HG02678 (cell line): ENCODE data around the gene PRKCD.

ENCODE experiments used
- ATAC-seq: cut with Tn5 transposase; IDR thresholded peaks from one replicate; pipeline ENCODE4 v1.9.1; 2021; ENCODE audit warnings: mild to moderate bottlenecking, moderate library complexity; ENCODE audit not compliant: unreplicated experiment

PRKCD gene

DNA sequence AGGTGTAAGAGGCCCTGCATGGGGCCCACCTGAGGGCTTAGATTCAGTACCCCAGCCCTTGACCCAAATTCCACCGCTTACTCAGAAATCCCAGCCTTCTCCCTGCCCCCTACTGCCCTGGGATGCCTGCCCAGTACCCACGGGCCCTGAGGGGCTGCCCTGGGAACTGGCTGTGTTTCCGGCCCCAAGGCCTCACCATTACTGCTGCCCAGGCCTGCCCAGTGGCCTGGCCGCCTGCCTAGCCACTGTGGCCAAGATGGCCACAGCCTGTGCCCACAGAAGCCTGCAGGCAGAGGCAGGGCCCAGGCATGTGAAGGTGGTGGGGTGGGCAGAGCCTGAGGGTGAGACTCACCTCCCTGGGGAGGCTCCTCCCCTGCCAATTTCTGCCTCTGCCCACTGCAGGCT lies 6.1 kb upstream of the PRKCD start:
- ATAC-seq: no peak

DNA sequence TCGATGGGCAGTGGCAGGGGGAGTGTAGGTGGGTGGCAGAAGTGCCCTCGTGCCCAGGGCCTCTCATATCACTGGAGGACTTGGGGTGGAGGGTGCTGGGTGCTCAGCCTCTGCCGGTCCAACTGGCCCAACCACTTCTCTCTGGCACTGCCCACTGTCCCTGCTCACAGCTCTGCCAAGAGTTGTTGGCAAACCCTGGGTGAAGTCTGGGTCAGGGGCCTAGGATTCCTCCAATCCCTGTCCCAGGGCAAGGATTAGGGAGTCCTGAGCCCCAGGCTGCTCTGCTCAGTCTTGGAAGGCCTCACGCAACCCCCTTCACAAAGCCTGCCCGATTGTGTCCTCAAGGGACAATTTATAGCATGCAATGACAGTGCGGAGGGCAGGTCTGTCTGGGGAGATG lies 5.2 kb upstream of the PRKCD start:
- no peak for ATAC-seq

DNA sequence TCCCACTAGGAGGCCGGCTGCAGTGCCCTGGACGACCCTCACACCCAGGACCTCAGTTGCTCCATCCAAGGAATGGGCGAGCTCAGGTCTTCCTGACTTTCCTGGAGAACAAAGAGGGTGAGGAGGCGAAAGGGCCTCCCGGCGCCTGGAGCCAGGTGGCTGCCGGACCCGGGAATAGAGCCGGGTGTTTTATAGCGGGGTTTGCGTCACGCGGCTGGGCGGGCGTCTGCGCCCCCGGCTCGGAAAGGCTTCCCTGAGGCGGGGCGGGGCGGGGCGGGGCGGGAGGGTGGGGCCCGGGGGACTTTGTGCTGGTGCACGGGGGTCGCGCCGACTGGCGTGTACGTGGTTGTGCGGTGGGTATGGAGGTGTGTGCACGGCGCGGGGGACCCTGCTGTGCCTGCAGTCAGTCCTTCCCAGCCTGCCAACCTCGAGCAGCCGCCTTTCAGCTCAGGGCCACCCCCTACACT lies 4.6 kb upstream of the PRKCD start:
- ATAC-seq: no peak

DNA sequence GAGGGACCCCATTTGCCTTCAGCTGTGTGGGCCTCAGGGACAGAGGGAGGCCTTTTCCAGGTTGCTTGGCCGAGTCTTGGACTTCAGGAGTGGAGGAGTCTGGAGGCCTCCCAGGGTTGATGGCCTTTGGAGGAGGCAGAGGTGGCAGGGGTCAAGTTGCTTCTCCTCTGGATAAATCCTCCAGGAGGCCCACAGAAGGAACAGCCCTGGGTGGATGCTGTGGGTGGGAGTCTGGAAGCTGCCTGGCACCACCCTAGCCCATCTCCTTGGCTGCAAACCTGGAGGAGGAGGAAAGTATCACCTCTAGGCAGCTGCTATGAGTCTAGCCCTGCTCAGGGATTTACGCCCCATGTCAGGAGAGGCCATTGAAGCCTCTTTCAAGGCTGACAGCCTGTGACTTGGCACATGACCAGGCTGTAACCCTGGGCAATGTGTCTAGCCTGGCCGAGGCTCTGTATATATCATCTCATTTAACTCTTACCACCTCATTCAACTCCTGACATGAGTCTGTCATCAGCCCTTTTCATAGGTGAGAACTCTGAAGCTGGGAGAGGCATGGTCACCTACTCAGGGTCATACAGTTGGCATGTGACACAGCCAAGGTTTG lies 2.9 kb upstream of the PRKCD start:
- no peak for ATAC-seq

DNA sequence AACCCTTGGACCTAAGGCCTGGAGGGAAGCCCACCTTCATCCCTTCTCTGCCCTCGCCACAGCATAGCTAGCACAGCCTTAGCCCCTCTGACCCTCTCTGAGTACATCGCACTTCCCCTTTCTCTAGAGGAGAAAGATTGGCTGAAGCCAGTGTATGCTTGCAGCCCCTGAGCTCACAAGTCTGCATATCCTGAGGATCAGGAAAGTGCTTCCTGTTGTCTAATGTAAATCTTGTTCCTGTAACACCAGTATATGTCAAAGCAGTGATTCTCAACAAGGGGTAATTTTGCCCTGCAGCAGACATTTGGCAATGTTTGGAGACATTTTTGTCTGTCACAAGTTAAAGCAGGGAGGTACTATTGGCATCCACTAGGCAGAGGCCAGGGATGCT lies 2.2 kb upstream of the PRKCD start:
- no peak for ATAC-seq

DNA sequence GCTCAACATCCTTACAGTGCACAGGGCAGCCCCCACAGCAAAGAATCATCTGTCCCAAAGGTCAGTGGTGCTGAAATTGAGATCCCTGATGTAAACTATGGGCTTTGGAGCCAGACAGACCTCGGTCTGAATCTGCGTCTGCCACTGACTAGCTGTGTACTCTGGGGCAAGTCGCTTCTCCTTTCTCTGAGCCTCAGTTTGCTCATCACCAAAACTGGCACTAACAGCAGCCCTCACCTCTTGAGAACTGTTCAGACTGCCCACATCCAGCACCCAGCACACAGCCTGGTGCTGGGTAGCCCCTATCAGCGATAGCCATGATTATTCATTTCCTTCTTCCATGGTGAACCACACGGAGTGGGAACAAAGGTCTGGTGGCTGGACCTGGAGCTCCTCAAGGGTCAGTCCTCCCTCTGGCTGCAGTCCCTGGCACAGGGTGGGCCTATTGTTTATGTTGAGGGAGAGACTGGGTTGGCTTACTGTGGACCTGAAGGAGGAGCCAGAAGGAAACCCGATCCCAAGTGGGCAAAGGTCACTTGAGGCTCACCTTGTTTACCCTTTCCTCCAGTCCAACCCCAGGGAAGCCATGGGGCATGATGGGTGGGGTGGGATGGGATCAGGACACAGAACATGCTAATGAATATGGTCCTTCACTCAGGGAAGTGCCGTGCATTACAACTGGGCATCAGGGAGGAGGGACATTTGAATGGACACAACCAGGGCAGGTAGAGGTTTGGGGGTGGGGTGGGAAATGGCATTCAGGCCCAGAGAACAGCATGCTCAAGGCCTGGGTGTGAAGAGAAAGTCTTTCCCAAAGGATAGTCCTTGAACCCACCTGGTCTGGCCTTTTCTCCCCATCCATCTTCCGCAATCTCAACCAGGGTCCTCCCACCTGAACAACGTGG lies 1.6 kb upstream of the PRKCD start:
- no peak for ATAC-seq

DNA sequence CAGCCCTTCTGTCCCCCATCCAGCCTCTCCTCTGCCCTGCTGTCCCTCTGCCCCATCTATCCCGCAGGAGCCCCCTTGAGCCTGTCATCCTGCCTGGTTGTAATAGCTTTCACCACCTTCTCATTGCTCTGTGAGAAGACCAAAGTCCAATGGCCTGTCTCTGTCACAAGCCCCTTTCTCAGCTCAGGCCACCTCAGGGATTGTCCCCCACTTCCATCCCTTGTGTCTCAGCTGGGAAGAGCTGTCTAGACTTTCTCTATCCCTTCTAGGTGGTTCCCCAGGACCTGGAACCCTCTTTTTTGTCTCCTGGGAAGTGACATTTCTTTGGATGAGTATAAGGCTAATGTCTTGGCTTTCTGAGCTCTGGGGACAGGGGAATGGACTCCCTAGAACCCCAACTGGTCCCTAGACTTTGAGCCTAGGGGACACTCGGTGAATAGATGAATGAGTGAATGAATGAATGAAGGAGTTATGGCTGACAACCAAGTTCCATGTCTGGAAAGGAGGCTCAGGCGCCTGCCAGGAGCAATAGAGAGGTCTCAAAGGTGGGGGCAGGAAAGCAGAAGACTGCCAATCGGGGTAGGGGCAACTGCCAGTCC lies 849 bp upstream of the PRKCD start:
- no peak for ATAC-seq

DNA sequence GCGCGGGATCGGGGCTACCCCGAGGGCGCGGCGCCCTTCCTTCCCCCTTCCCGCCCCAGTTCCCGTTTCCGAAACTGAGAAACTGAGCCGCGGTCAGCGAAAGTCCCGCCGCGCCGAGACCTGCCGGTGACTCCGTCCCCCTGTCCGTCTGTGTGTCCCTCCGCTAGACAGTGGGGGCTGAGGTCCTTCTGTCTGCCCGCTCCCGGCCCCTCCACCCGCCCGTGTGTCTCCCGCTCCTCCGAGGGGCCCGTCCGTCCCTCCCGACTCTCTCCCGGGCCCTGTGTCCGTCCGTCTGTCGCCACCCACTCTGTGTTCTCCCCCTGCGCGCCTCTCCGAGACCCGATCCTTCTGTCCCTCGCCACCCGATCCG lies 426 bp downstream of the PRKCD start:
- ATAC-seq: no peak

DNA sequence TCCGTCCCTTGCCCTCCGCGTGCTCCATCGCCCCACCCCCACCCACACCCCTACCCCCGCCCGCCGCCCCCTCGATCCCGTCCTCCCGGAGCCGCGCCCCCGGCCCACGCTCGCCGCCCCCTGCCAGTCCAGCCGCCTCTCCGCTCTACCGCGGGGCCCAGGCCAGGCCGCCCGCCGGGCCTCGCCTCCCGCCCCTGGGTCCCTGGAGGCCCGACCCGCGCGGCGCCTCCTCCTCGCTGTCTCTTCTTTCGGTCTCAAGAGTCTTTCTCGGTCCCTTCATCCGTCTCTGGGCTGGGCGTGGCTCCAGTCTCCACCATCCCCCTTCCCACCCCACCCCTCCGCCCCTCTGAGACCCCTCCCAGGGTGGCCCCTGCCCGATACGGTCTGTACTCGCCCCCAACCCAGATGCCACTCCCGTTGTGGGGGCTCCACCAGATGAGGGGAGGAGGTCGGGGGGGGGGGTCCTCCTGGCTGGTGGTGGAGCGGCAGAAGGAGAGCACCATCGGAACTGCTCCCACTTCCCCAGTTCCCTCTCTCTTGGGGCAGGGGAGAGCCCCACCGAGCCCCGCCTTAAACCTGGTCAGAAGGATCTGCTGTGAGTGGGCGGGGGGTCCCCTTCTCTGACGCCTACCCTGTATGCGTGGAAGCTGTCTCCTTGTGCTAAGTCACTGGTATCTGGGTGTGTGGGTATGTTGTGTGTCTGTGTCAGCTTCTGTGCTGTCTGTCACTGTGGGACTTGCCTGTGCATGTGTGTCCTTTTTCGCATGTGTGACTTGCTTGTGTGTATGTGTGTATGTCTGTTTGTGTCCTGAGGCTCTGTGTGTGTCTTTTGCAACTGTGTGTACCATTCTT lies 1.0 kb downstream of the PRKCD start:
- peak; percentile 25 for ATAC-seq

DNA sequence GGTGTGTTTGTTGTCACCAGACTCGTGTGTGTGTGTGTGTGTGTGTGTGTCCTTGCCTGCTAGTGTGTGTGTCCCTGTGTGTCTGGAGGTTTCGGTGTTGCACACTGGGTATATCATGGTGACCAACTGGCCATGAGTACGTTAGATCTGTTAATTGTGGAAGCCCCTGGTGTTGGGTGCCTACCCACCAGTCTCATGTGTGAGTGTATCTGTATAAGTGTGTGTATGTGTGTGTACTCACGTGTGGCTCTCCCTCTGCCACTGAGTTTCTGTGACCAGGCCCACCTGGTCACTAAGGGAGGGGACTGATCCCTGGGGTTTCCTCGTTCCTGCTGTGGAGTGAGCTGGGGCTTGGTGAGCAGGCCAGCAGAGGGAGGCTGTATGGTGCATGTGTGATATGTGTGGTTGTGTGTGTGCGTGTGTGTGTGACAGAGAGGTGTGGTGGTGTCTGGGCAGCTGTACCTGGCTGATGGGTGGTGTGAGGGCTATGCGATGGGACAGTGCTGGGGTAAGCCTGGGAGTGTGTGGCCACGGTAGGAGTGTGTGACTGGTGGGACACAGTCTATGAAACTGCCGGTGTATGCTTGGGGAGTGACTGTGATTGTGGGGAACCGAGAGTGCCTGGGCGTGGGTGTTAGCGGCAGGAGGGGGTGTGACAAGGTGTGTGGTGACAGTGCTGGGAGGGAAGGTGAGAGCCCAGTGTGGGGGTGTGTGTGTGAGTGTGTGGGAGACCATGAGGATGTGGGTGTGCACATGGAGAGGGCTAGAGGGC lies 1.8 kb downstream of the PRKCD start:
- peak; percentile 35 for ATAC-seq

DNA sequence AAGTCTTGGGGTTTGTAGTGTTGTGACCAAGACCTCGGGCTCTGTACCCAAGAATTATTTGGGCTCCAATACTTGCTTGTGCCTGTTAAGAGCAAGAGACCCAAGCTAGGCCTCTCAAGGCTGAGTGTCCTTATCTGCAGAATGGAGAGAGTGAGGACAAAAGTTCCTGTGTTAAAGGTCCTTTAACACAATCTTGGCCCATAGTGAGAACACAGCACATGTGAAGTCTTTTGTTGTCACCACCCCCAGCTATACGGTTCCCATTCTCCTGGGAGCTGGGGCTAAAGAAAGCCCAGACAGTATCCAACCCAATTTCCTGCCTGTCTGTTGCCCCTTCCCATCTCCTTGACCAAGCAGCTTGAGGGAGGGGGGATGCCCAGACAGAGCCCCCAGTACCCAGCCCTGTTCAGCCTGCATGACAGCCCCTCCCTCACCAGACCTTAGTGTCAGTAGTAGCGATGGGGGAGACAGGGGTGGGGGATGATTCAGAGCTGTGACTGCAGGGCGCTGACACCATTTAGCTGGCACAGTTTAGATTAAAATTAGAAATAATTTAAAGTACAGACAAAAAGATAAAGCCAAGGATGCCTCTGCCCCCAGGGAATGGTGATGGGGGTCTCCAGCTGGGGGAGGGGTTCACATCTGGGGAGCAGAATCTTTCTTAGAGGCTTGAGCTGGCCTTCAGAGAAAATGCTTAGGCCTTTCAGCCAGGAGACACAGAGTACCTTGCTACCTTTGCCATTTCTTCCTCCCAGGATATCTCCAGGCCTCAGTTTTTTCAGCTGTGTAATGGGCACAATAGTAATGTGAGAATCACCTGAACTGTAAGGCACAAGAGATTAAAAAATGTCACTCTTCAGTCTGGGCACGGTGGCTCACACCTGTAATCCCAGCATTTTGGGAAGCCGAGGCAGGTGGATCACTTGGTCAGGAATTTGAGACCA lies 2.7 kb downstream of the PRKCD start:
- no peak for ATAC-seq

DNA sequence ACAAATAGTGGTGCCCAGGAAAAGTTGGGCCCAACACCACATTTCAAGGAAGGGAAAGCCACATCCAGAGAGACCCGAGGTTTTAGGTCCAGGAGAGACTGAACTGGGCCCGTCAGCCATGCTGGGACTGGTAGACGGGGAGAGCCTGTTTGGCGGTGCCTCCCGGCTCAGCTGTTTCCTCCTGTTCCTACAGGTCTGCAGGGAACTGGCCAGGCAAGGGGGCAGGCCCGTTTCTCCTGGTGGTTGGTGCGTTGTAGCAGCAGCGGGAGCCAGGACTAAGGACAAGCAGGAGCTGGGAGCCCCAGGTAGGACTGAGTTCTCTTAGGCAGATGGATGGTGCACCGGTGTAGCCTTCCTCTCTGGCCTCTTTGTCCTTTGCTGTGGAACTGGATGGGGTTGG lies 3.9 kb downstream of the PRKCD start:
- no peak for ATAC-seq

DNA sequence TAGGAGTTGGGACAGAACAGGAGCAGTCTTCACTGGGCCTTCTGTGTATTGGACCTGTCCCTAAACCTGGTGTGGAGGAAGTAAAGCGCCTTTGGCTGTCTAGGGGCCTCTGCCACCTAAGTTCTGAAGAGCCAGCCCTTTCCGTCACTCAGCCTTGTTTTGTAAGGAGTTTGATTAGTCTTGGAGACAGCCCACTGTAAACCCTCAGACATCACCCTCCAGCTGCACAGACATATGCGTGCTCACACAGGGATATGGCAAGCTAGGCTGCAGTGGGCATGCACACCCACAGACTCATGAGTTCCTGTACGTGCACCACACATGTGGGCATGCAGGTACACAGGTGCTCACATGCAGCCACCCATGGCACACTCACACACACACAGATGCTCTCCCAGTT lies 5.2 kb downstream of the PRKCD start:
- no peak for ATAC-seq

DNA sequence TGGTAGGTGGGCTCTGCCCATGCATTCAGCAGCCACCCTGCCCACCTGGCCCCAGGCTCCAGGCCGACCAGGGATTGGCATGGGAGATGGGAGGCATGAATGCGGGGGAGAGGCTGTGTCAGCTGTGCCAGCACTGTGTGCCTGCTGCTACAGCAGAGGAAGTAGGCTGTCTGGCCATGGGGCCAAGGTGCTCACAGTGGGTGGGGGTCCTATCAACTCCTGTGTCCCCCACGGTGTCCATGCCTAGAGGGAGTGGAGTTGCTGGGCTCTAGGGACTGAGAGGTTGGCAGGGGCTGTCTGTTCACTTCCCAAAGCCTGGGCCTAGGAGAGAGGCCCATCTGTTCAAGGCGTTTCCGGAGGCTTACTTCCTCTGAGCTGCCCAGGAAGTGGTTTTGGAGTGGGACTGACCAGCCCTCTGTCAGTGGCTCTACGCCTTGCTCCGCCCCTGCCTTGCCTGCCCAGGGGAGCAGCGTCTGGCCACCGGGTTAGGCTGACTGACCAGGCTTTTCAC lies 5.8 kb downstream of the PRKCD start:
- no peak for ATAC-seq

DNA sequence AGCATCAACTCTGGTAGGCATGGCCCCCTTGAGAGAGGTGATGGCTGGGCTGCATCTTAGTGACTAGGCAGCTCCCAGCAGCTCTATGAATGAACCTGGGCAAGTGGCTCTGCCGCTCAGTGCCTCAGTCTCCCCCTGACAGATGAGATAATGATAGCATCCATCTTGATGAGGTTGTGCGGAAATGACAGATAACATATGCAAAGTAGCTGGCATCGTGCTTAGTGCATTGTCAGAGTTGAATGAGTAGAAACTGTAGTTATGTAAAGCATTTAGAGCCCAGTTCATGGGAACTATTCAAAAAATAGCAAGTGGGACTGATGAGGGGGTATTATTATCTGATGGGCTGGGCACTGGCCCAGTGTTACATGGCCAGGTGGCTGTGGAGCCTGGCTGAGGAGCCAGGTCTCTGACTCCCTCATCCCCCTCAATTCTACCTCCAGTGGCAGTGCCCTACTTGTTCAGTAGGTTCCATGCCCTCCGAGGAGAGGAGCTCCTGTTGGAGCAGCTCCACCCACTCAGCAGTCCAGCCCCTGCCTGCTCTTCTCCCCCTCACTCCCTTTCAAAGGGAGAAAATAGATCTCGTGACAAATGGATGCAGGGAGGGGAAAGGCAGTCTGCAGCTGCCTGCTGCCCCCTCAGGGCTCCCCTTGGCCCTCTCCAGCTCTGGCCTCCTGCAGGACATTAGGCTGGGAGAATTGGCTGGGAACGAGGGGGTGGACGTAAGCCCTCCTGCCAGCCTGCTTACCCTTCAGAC lies 6.6 kb downstream of the PRKCD start:
- ATAC-seq: no peak

DNA sequence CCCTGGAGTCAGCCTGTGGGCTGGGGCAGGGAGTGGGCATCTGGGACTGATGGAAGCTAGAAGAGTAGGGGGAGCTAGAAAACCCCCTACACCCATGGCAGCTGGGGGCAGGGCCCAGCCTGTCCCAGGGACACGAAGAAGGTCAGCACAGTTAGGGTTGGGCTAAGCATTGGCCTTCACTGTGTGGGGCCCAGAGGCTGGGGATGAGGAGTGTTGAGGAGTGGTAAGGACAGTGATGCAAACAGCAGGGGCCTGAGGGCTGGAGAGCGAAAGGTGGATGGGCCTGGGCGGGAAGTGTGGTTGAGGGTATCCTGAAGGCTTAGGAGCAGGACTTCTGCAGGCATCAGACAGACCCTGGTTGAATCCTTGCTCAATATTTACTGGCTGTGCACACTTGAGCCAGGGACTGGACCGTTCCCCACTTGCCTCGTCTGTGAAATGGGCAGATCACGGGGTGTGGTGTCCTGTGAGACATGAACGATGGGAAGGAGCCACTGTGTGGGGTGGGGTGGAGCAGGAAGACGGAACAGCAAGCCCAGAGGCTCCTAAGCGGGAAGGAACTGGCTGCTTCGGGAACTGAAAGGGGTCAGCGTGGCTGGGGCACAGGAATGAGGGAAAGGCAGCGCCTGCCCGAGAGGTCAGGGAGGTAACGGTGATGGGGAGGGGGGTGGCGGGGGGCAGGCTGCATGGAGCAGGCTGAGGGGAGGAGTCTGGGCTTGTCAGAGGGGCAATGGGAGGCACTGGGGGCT lies 7.3 kb downstream of the PRKCD start:
- ATAC-seq: no peak

DNA sequence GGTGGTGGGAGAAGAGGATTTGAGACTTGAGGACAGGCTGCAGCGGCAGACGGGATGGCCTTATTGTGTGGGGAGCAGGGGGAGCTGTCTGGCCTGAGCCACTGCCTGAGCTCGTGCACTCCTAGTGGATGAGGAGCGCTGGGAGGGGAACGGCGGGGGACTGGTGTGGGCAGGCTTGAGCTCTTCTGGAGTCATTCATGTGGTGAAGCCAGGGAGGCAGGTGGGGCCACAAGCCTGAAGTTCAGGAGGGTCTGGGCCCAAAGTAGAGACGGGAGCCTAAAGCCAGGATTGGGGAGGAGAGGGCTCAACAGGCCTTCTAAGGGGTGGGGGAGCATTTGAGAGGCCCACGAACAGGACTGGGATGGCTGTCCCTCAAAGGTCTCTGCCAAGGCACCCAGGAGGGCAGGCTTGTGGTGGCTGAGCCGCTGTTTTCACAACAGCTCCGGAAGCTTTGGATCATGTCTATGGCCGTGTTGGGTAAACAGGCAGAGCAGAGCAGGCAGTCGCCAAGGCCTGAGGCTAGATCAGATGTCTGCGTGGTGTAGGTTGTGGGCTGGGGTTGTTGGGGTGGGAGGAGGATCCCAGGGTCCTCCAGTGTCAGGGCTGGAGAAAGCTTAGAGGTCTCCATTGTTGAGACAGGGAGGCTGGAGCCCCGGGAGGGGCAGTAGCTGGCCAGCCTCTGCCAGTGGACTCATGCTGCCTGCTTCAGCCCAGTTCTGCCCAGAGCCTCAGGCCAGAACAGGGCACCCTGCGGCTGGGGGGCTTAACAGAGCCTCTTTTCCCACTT lies 8.2 kb downstream of the PRKCD start:
- no peak for ATAC-seq
